ENCODE results near the gene DTWD2. TPM values are rescaled to one million over a fixed set of nuclear protein-coding genes. Genes with fewer than 3 reads are reported as not detected.

DTWD2 gene
- 1.8 and 2.2 TPM in 2 replicates for total RNA-seq

DNA sequence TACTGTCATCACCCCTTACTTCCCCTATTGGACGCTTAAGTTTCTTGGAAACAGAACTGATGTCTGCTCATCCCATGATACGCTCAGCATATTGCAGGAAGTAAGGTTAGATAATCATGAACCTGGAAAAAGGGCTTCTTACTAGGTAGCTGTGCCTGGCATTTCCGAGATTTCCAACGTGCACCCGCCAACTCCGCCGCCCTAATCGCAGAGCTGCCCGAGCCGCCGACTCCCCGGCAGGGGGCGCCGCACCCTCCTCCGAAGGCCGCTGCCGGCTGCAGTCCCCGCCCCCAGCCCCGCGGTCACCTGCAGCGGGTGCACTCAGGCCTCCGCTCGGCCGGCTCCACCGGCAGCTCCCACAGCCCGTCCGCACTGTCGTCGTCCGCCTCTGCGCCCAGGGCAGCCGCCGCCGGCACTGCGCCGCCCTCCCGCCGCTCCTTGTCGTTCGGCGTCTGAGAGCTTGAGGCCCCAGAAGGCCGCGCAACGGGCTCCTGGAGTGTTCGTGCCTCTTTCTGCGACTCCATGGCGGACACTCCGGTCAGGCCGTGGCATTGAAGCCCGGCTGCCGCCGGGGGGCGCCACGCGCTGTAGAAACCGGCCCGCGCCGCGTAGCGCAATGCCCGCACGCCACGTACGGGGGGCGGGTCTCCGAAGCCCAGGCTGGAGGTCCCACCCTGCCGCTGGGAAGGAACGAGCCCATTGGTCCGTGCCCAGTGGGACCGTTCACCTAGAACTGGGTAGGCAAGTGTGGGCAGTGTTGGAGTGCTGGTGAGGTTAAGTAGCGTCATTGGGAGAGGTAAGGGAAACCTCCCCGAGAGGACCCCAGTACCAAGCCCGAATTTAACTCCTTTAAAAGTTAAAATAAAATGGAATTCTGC is at the start of gene DTWD2:
Gene DTWD2 (minus strand): TSS at position 560 of the 878 bp plus-strand sequence. CDS start 36 bp downstream, at position 524.
- H3K36me3 Mint-ChIP-seq (ENCODE audit: low read depth) = no peaks in the 10 kb centered on the region
- intact Hi-C loops (cut with micrococcal nuclease) = loop anchor here (1.0 to 5.0 kb wide), 13 partner anchors 43 to 1469 kb away; partner anchors contain the start of gene HSD17B4
- peak; percentile 97 for DNase-seq
- H3K4me3 Mint-ChIP-seq = peak within 1 kb of the TSS; percentile 83
- peaks cover 12% of the 10 kb centered on the region for H3K4me1 Mint-ChIP-seq
- H3K27me3 Mint-ChIP-seq = peaks cover 2% of the 10 kb centered on the region
- H3K9me3 Mint-ChIP-seq = no peaks in the 10 kb centered on the region
- H3K27ac Mint-ChIP-seq = peak within 1 kb of the TSS; percentile 57

DNA sequence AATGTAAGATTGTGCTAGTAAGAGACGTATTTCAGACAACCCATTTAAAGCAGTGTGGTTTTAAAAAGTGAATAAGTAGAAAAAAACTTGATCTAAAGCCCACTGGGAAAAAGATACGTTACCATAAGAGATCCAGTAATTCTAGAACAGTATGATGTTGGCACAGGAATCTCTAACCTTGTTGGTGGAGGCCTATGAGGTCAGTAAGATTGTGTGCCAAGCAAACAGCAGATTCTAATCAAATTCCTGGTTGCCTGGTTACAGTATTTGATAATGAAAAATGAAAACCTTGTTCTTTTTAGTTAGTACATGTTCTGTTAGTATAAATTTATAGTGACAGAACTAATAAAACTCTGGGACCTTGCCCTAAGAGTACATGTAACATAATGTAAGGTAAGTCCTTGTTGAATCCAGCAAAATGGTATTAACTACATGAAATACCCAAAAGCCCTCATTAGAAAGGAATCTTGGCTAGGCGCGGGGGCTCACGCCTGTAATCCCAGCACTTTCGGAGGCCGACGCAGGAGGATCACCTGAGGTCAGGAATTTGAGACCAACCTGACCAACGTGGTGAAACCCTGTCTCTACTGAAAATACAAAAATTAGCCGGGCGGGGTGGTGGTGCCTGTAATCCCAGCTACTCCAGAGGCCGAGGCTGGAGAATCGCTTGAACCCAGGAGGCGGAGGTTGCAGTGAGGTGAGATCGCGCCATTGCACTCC is 49.3 kb upstream of the DTWD2 start:
- intact Hi-C loops (cut with micrococcal nuclease) = no loop called here
- H3K4me3 Mint-ChIP-seq = no peak overlapping the region
- H3K36me3 Mint-ChIP-seq (ENCODE audit: low read depth) = no peaks in the 10 kb centered on the region
- H3K9me3 Mint-ChIP-seq = no peaks in the 10 kb centered on the region
- peaks cover 9% of the 10 kb centered on the region for H3K4me1 Mint-ChIP-seq
- no peaks in the 10 kb centered on the region for H3K27me3 Mint-ChIP-seq
- no peak for DNase-seq
- H3K27ac Mint-ChIP-seq = no peak overlapping the region

DNA sequence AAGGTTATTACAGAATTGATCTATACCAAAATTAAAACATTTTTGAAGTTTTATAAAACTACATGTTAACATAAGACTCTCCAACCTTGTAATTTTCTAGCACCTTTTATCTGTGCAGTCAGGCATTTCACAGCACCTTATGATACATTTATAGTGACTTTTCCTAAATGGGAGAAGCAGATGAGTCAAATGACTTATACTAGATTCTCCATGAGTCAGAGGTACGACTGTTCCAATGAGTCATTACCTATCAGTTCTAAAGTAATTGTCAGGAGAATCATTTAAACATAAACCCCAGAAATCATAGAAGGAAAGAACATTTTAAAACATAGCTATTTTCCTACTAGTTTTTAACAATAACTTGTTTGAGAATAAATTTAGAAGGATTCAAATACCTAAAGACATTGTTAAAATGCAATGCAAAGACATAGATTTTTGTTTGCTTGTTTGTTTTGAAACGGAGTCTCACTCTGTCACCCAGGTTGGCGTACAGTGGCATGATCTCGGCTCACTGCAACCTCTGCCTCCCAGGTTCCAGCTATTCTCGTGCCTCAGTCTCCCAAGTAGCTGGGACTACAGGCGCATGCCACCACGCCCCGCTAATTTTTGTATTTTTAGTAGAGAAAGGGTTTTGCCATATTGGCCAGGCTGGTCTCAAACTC is 47.9 kb upstream of the DTWD2 start:
- Mint-ChIP-seq H3K4me3 (no peak overlapping the region), H3K27me3 (no peaks in the 10 kb centered on the region), H3K4me1 (peaks cover 18% of the 10 kb centered on the region), H3K36me3 (ENCODE audit: low read depth) (no peaks in the 10 kb centered on the region), H3K27ac (no peak overlapping the region), H3K9me3 (no peaks in the 10 kb centered on the region)
- DNase-seq = no peak
- intact Hi-C loops (cut with micrococcal nuclease) = loop anchor here (1.0 kb wide), 1 partner anchor 27 kb away; no protein-coding TSS in a partner anchor

GRCh38 chr5:119033135-119033534 is 44.8 kb upstream of the DTWD2 start:
- Mint-ChIP-seq H3K4me3 (no peak overlapping the region), H3K4me1 (peaks cover 23% of the 10 kb centered on the region), H3K27me3 (no peaks in the 10 kb centered on the region), H3K27ac (no peak overlapping the region), H3K9me3 (no peaks in the 10 kb centered on the region), H3K36me3 (ENCODE audit: low read depth) (peaks cover 2% of the 10 kb centered on the region)
- intact Hi-C loops (cut with micrococcal nuclease) = loop anchor here (5.0 kb wide), 1 partner anchor 309 kb away; no protein-coding TSS in a partner anchor
- no peak for DNase-seq

DNA sequence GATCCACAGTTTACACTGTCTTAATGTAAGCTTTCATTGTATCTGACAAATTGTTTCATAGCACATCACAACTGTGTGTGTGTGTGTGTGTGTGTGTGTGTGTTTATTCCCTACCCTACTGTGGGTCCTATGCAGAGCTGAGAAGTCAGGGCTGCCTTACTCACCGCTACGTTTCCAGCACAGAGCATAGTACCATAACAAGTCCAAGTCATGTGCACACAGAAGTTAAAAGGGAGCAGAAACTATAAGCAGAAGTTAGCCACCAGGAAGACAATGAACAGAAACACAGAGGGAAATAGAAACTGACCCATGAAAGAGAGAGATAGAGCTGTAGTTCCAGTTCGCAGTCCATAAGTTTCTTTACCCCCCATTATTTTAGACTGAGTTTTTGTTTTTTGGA is 44.3 kb upstream of the DTWD2 start:
- no peaks in the 10 kb centered on the region for H3K9me3 Mint-ChIP-seq
- H3K4me3 Mint-ChIP-seq = no peak overlapping the region
- peaks cover 23% of the 10 kb centered on the region for H3K4me1 Mint-ChIP-seq
- peaks cover 2% of the 10 kb centered on the region for H3K36me3 Mint-ChIP-seq (ENCODE audit: low read depth)
- H3K27me3 Mint-ChIP-seq = no peaks in the 10 kb centered on the region
- no peak overlapping the region for H3K27ac Mint-ChIP-seq
- intact Hi-C loops (cut with micrococcal nuclease) = loop anchor here (5.0 kb wide), 1 partner anchor 310 kb away; no protein-coding TSS in a partner anchor
- no peak for DNase-seq

DNA sequence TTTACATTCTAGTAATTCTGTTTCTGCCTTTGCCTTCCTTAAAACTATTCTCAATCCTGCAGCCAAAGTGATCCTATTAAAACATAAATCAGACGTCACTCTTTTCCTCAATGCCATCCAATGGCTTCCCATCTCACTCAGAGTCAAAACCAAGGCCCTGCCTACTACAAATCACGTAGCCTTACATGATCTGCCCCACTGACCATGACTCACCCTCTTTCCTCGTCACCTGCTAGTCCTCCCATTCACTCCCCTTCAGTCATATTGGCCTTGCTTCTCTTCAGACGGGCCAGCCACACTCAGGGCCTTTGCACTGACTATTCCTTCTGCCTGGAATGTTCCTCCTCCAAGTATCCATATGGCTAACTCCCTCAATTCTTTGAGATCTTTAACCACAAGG is 43.6 kb upstream of the DTWD2 start:
- Mint-ChIP-seq H3K4me3 (peak overlapping the region; percentile 26), H3K9me3 (no peaks in the 10 kb centered on the region), H3K36me3 (ENCODE audit: low read depth) (peaks cover 2% of the 10 kb centered on the region), H3K4me1 (peaks cover 23% of the 10 kb centered on the region), H3K27ac (peak overlapping the region; percentile 7), H3K27me3 (no peaks in the 10 kb centered on the region)
- no peak for DNase-seq
- intact Hi-C loops (cut with micrococcal nuclease) = loop anchor here (1.0 to 5.0 kb wide), 6 partner anchors 38 to 420 kb away; partner anchors contain the start of genes DTWD2 and HSD17B4

GRCh38 chr5:119031011-119031886 is 42.9 kb upstream of the DTWD2 start:
- Mint-ChIP-seq H3K9me3 (no peaks in the 10 kb centered on the region), H3K4me3 (peak overlapping the region; percentile 26), H3K36me3 (ENCODE audit: low read depth) (peaks cover 2% of the 10 kb centered on the region), H3K27me3 (no peaks in the 10 kb centered on the region), H3K4me1 (peaks cover 22% of the 10 kb centered on the region), H3K27ac (peak overlapping the region; percentile 72)
- peak; percentile 69 for DNase-seq
- intact Hi-C loops (cut with micrococcal nuclease) = loop anchor here (1.0 to 5.0 kb wide), 6 partner anchors 39 to 421 kb away; partner anchors contain the start of genes DTWD2 and HSD17B4

GRCh38 chr5:119028575-119028974 is 40.2 kb upstream of the DTWD2 start:
- Mint-ChIP-seq H3K27me3 (no peaks in the 10 kb centered on the region), H3K36me3 (ENCODE audit: low read depth) (peaks cover 2% of the 10 kb centered on the region), H3K9me3 (peaks cover 4% of the 10 kb centered on the region), H3K27ac (no peak overlapping the region), H3K4me3 (no peak overlapping the region), H3K4me1 (peaks cover 19% of the 10 kb centered on the region)
- no peak for DNase-seq
- intact Hi-C loops (cut with micrococcal nuclease) = no loop called here

- peaks cover 4% of the 10 kb centered on the region for H3K9me3 Mint-ChIP-seq
- H3K27me3 Mint-ChIP-seq = peaks cover 1% of the 10 kb centered on the region
- intact Hi-C loops (cut with micrococcal nuclease) = loop anchor here (1.0 kb wide), 3 partner anchors 234 to 413 kb away; no protein-coding TSS in a partner anchor
- peaks cover 3% of the 10 kb centered on the region for H3K4me1 Mint-ChIP-seq
- no peaks in the 10 kb centered on the region for H3K36me3 Mint-ChIP-seq (ENCODE audit: low read depth)
- H3K27ac Mint-ChIP-seq = no peak overlapping the region
- H3K4me3 Mint-ChIP-seq = no peak overlapping the region
- no peak for DNase-seq
Measured at GRCh38 chr5:119022773-119023172, 34.4 kb upstream of the DTWD2 start.

GRCh38 chr5:119022017-119022745 is 33.8 kb upstream of the DTWD2 start:
- H3K36me3 Mint-ChIP-seq (ENCODE audit: low read depth) = no peaks in the 10 kb centered on the region
- intact Hi-C loops (cut with micrococcal nuclease) = loop anchor here (1.0 kb wide), 3 partner anchors 234 to 413 kb away; no protein-coding TSS in a partner anchor
- H3K27ac Mint-ChIP-seq = peak overlapping the region; percentile 17
- H3K4me1 Mint-ChIP-seq = peaks cover 3% of the 10 kb centered on the region
- H3K27me3 Mint-ChIP-seq = peaks cover 2% of the 10 kb centered on the region
- no peak overlapping the region for H3K4me3 Mint-ChIP-seq
- peak; percentile 64 for DNase-seq
- H3K9me3 Mint-ChIP-seq = peaks cover 4% of the 10 kb centered on the region

DNA sequence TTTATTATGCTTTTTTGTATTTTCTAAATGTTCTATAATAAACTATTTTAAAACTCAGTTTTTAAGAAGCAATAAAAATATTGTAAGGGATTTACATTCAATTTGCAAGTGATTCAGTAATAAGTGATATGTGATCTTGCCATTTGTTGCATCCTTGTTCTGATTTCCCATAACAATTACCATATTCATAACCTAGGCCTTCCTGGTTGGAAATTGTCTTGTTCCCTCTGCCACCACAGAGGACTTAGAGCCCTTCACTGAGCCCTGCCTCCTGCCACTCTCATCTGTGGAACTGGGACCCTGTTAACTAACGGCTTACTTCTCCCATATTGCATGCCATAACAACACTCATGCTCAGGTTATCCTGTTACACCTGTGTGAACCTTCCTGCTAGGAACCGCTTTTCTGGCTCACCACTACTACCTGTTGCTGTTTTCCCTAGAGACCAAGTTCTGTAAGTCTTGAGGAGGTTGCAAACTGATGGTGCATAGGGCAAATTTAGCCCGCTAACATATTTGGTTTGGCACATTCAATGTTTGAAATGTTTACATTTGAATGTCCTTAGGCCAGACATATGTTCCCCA is 32.9 kb upstream of the DTWD2 start:
- H3K4me1 Mint-ChIP-seq = peaks cover 3% of the 10 kb centered on the region
- no peaks in the 10 kb centered on the region for H3K36me3 Mint-ChIP-seq (ENCODE audit: low read depth)
- peaks cover 2% of the 10 kb centered on the region for H3K27me3 Mint-ChIP-seq
- DNase-seq = no peak
- intact Hi-C loops (cut with micrococcal nuclease) = no loop called here
- peaks cover 4% of the 10 kb centered on the region for H3K9me3 Mint-ChIP-seq
- H3K4me3 Mint-ChIP-seq = no peak overlapping the region
- no peak overlapping the region for H3K27ac Mint-ChIP-seq

DNA sequence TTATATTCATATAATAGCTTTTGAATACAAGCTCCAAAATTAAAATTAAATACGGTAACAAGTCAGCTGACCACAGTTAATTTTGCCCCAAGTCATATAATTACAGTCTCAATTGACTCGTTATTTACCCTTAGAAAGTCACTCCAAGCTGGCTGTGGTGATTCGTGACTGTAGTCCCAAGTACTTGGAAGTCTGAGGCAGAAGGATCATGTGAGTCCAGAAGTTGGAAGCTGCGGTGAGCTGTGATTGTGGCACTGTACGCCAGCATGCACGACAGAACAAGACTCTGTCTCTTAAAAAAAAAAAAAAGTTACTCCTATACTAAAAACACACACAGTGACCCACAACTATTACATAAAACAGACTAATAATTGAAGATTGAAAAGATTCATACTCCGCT is 31.6 kb upstream of the DTWD2 start:
- no peaks in the 10 kb centered on the region for H3K36me3 Mint-ChIP-seq (ENCODE audit: low read depth)
- no peak for DNase-seq
- no peak overlapping the region for H3K27ac Mint-ChIP-seq

More for the DNA sequence above, 31.6 kb upstream of the DTWD2 start:
- Mint-ChIP-seq H3K9me3 (no peaks in the 10 kb centered on the region), H3K4me3 (no peak overlapping the region), H3K4me1 (peaks cover 3% of the 10 kb centered on the region), H3K27me3 (peaks cover 2% of the 10 kb centered on the region)
- intact Hi-C loops (cut with micrococcal nuclease) = no loop called here
